Brain pericyte (primary cell): ENCODE measurements around the gene ZNF189.
A peak's percentile ranks its signal among the peaks of the same experiment; 100 is the strongest.

Experiments
- DNase-seq: peaks from one replicate; pipeline ENCODE4 v3.0.0-alpha.2; 2012; ENCODE audit warnings: low read depth, low spot score

Gene ZNF189

DNA sequence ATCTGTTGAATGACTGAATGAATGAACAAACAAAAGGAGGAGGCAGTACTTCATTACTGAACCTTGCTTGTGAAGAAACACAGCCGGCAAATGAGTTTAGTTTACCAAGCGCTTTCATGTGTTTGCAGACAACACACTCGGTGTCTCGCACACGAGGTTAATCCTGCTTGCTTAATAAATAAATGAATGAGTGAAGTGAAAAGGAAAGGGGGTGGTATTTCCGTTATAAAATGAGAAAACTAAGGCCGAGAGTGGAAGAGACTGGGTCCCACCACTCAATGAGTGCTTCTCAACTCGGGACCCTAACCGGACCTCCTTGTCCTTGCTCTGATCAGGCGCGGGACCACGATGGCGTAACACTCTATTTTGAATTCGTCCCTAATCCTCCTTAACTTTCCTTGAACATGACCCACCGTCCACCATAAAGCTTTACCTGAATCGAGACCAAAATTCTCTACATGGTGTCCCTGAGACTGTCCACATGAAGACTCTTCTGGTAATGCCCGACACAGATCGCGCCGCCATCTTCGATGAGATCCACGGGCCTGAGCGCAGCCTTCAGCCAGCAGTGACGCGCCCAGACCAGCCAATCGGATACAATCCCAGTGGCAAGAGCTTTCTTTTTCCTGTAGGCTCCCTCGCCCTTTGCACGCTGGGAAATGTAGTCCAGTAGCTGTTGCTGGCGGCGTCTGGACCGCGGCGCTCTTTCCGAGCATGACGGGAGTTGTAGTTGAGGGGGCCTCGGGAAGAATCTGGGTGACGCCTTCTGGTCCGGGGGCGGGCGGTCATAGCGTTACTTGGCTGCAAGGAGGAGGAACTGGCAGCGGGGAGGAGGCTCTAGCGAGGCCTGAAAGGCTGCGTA, at the start of gene ZNF189, which contains the start of gene MRPL50:
TSS of gene ZNF189 (plus strand) at position 784 of the 862 bp plus-strand sequence. CDS start 306 bp downstream, outside the sequence.
TSS of gene MRPL50 (minus strand) at position 551 of the 862 bp plus-strand sequence. CDS start at position 525, 26 bp downstream.
- peak; percentile 97 for DNase-seq

DNA sequence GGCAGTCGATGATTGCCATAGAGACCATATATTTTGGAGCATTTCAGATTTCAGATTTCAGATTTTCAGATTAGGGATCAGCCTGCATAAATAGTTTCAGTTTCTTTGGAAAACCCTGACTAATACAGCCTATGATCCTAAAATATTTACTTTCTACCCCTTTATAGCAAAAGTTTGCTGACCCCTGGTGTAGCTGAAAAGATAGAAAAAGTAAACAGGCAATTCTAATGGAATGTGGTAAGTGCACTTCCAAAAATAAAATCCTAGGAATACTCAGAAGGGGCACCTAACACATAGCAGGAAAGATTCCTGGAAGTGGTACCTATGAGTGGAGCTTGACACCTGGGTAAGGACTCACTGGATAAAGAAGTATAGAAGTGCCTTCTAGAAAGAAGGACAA, 48.4 kb upstream of the ZNF189 start:
- no peak for DNase-seq

DNA sequence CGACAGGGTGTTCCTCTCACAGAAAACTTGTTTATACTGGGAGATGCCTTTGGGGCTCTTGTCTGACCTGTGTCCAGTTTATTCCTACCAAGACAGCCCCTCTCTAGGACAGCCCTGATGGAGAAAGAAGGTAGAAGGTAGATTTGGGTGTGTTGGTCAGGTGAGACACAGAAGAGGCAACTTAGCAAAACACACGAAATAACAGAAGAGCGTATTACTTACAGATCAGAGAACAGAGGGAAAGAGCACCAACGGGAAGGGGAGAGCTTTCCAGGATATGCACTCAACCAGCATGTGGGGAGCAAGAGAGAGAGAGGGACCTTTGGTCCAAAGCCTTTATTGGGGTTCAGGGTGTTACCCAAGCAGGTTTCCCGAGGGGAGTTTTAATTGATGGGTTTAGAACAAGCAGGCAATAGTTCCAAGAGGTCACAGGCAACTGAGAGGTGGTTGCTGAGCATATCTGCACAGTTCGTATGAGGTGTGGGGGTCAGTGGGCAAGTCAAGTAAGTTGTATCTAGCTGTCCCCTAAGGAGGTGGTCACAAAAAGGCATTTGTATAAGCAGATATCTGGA, 45.7 kb upstream of the ZNF189 start:
- no peak for DNase-seq

- DNase-seq, result no peak
Measured at GRCh38 chr9:101353683-101354082, 45.0 kb upstream of the ZNF189 start.

DNA sequence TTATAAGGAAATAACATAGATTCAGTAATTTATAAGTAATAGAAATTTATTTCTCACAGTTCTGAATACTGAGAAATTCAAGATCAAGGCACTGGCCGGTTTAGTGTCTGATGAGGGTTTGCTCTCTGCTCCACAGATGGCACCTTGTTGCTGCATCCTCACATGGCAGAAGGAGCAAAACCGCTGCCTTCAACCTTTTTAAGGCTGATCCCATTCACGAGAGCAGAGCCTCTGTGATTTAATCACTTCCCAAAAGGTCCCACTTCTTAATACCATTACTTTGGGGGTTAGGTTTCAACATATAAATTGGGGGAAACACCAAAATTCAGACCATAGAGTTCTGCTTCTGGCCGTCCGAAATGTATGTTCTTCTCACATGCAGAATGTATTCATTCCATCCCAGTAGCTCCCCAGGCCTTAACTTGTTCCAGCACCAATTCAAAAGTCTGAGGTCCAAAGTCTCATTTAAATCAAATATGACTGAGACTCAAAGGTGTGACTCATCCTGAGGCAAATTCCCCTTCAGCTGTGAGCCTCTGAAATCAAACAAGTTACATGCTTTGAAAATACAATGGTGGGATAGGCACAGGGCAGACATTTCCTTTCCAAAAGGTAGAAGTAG, 44.4 kb upstream of the ZNF189 start:
- DNase-seq, result no peak

DNA sequence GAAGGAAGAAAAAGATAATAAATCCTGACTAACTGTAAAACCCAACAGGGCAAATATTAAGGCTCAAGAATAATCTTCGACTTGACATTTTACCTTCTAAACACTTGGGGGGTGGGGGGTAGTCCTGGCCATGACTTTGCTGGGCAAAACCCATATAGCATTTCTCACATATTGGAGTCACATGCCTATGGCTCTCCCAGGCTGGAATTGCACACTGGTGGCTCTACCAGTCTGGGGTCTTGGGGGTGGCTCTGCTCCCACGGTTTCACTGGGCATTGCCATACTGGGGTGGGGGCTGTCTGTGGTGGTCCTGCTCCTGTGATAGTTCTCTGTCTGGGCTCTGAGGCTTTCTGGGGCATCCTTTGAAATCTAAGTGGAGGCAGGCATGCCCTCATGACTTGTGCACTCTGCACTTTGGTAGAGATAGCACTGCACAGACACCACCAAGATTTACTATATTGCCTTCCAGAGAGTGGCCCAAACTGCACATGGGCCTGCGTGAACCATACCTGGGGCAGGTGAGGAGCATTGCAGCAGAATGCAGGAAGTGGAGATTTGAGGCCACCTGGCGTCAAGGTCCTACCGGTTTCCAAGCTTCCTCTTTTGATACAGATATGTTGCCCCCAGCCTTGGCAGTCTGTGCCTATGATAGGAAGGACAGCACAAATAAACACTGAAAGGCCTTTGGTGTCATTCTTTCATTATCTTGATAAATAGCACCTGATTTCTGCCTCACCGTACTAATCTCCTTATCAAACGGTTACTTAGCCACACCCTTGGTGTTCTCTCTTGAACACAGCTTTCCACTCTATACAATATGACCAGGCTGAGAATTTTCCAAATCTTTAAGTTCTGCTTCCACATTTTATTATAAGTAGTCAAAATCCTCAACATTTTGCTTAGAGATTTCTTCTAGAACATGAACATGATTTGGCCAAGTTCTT, 43.6 kb upstream of the ZNF189 start:
- no peak for DNase-seq

DNA sequence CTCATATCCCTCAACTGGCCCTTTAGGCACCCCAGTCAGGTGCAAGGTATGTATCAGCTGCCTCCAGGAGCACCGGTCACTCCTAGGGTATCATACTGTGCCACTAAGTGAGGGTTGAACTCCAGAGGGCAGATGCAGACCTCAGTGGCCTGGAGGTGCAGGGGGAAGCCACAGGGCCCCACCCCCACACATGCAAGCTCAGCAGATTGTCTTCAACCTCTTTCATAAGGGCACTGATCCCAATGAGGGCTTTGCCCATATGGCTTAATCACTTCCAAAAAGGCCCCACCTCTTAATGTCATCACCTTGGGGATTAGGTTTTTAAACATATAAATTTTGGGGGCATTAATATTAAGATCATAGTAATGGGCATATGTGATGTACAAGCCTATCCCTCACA, 42.0 kb upstream of the ZNF189 start:
- no peak for DNase-seq

DNA sequence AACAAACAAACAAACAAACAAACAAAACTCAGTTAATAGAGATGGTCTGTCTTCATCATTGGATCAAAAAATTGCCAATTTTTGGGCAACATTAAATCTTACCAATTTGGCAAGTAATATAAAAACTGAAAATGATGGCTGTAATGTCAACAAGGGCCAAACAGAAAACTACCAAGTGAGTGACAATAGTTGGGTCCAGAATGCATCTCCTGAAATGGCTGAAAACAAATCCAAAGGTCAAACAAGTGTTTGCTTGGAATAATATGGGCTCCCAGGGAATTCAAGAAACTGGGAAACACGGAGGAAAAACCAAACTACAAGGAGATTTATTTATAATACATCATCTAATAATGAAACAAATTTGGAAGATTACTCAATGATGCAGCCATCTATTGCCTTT, 39.0 kb upstream of the ZNF189 start:
- DNase-seq, result no peak

- no peak for DNase-seq
Measured at GRCh38 chr9:101360647-101361046, 38.0 kb upstream of the ZNF189 start.

DNA sequence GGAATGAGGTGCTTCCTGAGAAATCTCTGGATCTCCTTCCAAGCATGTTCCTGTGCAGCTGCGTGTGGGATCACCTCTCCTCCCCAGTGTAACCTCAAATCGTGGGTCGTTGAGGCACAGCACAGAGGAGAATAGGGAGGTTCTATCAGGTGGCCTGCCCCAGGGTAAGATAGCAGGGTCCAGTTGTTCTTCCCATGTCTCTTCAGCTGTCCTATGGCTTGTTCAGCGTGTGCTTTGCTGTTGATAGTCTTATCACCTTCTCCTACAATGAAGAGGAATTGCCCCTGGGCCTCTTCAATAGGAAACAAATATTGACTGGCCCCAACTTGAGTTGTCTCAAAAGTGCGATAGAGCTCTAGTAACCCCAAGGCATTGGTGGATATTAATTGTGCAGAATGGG, 36.2 kb upstream of the ZNF189 start:
- no peak for DNase-seq

DNA sequence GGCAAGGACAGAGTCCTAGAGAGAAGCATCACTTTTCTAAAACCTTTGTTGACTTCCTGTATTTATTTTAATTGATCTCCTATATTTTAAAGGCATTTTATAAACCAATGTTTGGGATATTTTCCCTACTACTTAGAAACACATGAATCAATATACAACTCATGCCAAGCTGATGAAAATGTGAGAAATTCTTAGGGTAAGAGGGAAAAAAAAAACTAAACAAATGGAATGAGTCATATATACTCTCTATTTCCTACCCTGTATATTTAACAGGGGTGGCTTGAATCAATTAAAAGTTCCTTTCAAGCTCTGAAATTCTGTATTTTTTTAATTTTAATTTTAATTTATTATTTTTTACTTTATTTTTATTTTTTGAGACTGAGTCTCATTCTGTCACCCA, 33.5 kb upstream of the ZNF189 start:
- no peak for DNase-seq

- DNase-seq, result no peak
Measured at GRCh38 chr9:101366038-101366756, 32.5 kb upstream of the ZNF189 start.

DNA sequence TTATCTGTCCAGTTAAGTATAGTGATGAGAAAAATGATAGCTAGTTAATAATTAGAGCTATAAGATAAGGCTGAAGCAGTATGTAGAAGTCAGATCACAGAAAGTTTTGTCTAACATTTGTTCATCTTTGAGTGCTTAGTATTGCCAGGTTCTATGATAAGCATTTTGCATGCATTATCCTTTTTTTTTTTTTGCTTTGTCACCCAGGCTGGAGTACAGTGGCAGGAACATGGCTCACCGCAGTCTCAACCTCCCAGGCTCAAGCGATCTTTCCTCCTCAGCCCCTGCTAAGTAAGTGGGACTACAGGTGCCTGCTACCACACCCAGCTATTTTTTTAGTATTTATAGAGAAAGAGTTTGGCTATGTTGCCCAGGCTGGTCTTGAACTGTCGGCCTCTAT, 31.3 kb upstream of the ZNF189 start:
- DNase-seq, result no peak

DNA sequence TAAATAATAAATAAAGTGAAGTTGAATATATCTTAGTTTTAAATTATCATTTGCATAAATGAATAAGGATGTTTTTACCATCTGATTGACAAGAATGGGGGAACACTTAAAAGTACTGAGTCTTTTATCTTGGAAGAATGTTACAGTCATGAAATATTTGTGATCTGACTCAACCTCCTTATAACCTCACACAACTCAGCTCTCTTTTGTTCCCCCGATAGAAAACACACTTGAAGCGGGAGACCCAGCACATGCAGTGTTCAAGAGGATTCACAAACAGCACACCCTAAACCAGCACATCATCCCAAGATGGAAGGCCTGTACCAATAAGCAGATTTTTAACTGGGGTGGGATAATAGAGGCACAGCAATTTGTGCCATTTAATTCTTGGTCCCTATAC, 29.4 kb upstream of the ZNF189 start:
- DNase-seq, result no peak

GRCh38 chr9:101369884-101370531, 28.6 kb upstream of the ZNF189 start:
- DNase-seq, result no peak

DNA sequence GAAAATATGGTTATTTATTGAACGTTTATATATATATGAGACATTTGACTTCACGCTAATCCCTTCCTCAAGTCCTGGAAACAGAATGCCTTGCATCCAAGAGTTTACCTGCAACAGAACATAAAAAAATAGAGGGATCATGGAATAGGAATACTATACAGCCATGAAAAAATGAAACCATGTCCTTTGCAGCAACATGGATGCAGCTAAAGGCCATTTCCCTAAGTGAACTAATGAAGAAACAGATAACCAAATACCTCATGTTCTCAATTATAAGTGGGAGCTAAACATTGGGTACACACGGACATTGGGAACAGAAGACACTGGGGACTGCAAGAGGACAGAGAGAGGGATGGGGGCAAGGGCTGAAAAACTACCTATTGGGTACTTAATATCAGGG, 26.8 kb upstream of the ZNF189 start:
- no peak for DNase-seq

DNA sequence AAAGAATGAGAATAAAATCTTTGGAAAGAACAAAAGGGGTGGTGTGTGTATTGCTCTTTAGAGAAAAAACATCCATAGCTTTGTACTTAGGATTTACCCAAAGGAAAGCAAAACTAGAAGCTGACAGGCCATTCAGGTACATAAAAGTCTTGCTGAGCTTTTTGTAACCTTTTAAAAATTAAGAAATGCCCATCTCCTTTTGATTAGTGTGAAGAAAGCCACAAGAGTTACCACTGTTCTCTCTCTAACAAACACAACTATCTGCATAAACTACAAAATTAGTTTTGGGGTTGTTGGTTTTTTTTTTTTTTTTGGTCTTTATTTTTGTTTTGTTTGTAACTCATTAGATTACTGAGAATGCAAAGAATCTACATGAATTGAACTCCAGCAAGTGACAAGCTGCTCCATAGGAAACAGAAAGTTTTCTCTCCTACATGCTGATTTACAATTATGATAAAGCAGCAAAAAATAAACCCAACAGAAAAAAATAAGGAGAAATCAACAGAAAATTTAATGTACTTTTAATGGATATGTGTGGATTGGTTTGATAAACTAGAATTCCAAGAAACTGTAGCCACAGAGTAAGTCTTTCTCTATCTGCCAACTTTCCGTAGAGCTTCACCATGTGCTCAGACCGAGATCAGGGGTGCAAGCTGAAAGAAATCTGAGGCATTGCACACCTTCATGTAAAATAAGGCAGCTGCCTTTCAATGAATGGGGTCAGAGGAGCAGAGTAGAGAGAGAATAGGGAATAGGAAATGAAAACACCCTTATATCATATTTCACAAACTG, 26.1 kb upstream of the ZNF189 start:
- DNase-seq, result no peak

DNA sequence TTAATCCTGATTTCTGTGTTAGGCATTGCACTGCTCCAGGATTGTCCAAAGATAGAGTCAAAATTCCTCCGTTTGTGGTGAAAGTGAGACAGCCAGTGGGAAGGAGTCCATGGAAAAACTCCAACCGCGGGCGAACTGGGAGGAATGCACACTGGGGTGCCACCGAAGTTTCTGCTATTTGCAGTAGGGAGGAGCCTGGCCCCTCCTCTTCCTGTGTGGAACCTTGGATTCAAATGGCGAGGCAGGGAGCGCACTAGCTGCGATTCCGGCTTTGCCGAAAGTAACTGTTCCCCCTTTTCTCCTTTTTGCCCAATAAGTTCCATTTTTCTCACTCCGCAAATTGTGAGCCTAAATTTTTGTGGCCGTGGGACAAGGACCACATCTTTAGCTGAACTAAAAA, 23.1 kb upstream of the ZNF189 start:
- DNase-seq, result no peak

GRCh38 chr9:101376111-101376848, 22.4 kb upstream of the ZNF189 start:
- DNase-seq, result no peak
